HepG2 (cell line): Measurements from ENCODE around the gene SGPP2. TPM values are rescaled to one million over a fixed set of nuclear protein-coding genes. Genes with fewer than 3 reads are reported as not detected.
A peak's percentile ranks its signal among the peaks of the same experiment; 100 is the strongest.

Experiments
- ATAC-seq: fragments of 200-7000 bp; cut with Tn5 transposase; 3 replicates; pipeline ENCODE4 v1.9.1; 2020; ENCODE audit warnings: mild to moderate bottlenecking, moderate library complexity
- BruUV-seq: library from RNA; stranded (reverse); fragments of 400-500 nt; replicated peaks from 2 replicates; lab custom pipeline; 2021; lab: Mats Ljungman, UMichigan
- CTCF ChIA-PET: fragments of 300-600 bp; formaldehyde crosslinking; extraction: SDS; loops from one replicate; lab custom pipeline; 2021; ENCODE audit warnings: low total read pairs, inconsistent platforms, low intra/inter-chr PET ratio; lab: Yijun Ruan, JAX
- POLR2A ChIA-PET: fragments of 350-600 bp; sonication (Branson Sonifier 250); formaldehyde crosslinking; loops from one replicate; lab custom pipeline; 2020; ENCODE audit warnings: antibody characterized with exemption, inconsistent platforms; lab: Yijun Ruan, JAX
- DNase-seq: peaks from one replicate; pipeline ENCODE4 v3.0.0-alpha.2; 2015; ENCODE audit warnings: low spot score
- FAIRE-seq: peaks from 3 replicates; lab custom pipeline; 2011; peaks lifted over from hg19 to GRCh38; lab: Jason Lieb, UNC
- H2AFZ ChIP-seq: one replicate; pipeline ENCODE4 v1.6.1; 2011; ENCODE audit warnings: low read length, inconsistent platforms
- H3K27ac ChIP-seq: fragments of 300-600 bp; 3 replicates; pipeline ENCODE4 v1.8.0; 2011; ENCODE audit warnings: mixed run types, mild to moderate bottlenecking, mixed read lengths, low read length, inconsistent platforms; ENCODE audit not compliant: insufficient read depth; ENCODE audit errors: extremely low read length
- H3K27me3 ChIP-seq, 2 experiments: fragments of 200-600 bp in 1 of 2; 2 replicates in 1 of 2; 3 replicates in 1 of 2; pipeline versions ENCODE4 v1.6.0 to v1.8.0; 2011; ENCODE audit warnings: low read length in 2 of 2, mild to moderate bottlenecking in 2 of 2, moderate library complexity in 2 of 2, inconsistent platforms in 1 of 2; ENCODE audit not compliant: insufficient read depth in 2 of 2, control insufficient read depth in 1 of 2
- H3K36me3 ChIP-seq, 2 experiments: fragments of 200-600 bp in 1 of 2; replicated peaks in 1 of 2; 2 replicates in 1 of 2; 3 replicates in 1 of 2; pipeline versions ENCODE4 v1.5.1 to v1.8.0; 2011; ENCODE audit warnings: low read length in 2 of 2, inconsistent platforms in 1 of 2; ENCODE audit not compliant: insufficient read depth in 2 of 2, control insufficient read depth in 1 of 2
- H3K4me1 ChIP-seq: 2 replicates; pipeline ENCODE4 v1.5.1; 2012; ENCODE audit warnings: low read length, inconsistent platforms; ENCODE audit not compliant: insufficient read depth
- H3K4me2 ChIP-seq: 2 replicates; pipeline ENCODE4 v1.6.0; 2011; ENCODE audit warnings: low read depth, low read length, inconsistent platforms
- H3K4me3 ChIP-seq, 3 experiments: fragments of 200-600 bp in 1 of 3; sonication (generic), shearing (Covaris generic) in 1 of 3; replicated peaks in 1 of 3; 2 replicates each; pipeline ENCODE4 v1.5.1; 2011 to 2016; ENCODE audit warnings: low read length in 3 of 3, inconsistent platforms in 2 of 3, low read depth in 2 of 3, mild to moderate bottlenecking in 2 of 3, control low read depth in 1 of 3, mixed read lengths in 1 of 3; ENCODE audit not compliant: insufficient read depth in 1 of 3
- H3K79me2 ChIP-seq: one replicate; pipeline ENCODE4 v1.6.1; 2011; ENCODE audit warnings: low read length, inconsistent platforms; ENCODE audit not compliant: insufficient read depth
- H3K9ac ChIP-seq: 2 replicates; pipeline ENCODE4 v1.6.0; 2011; ENCODE audit warnings: mild to moderate bottlenecking, low read depth, low read length, inconsistent platforms; ENCODE audit not compliant: insufficient read depth
- H3K9me3 ChIP-seq: 2 replicates; pipeline ENCODE4 v1.5.1; 2012; ENCODE audit warnings: mild to moderate bottlenecking, low read length
- H4K20me1 ChIP-seq: 2 replicates; pipeline ENCODE4 v1.6.0; 2011; ENCODE audit warnings: inconsistent platforms, mild to moderate bottlenecking, low read length, moderate library complexity; ENCODE audit not compliant: insufficient read depth
- CEBPB ChIP-seq: IDR thresholded peaks from 2 replicates; pipeline ENCODE4 v1.6.1; 2011; ENCODE audit warnings: low read depth, low read length, improper control_type of control experiment, borderline replicate concordance
- EP300 ChIP-seq, 3 experiments: sonication (generic) in 1 of 3; formaldehyde crosslinking in 1 of 3; IDR thresholded peaks; 2 replicates each; pipeline versions ENCODE4 v1.5.1 to v1.6.1; 2011 to 2020; ENCODE audit warnings: low read depth in 2 of 3, low read length in 2 of 3, borderline replicate concordance in 1 of 3, improper control_type of control experiment in 1 of 3, mild to moderate bottlenecking in 1 of 3, missing genetic modification reagents in 1 of 3, moderate library complexity in 1 of 3
- GATAD2A ChIP-seq: IDR thresholded peaks from 2 replicates; pipeline ENCODE4 v1.6.1; 2016
- HNRNPK ChIP-seq: fragments of 200-400 bp; formaldehyde crosslinking; IDR thresholded peaks from 2 replicates; pipeline ENCODE4 v1.6.1; 2018; ENCODE audit warnings: low read length, low read depth, moderate library complexity, mild to moderate bottlenecking; ENCODE audit not compliant: poor library complexity, severe bottlenecking
- HNRNPLL ChIP-seq: fragments of 200-400 bp; formaldehyde crosslinking; IDR thresholded peaks from 2 replicates; pipeline ENCODE4 v1.6.1; 2017; ENCODE audit warnings: mild to moderate bottlenecking, low read depth, low read length; ENCODE audit not compliant: poor library complexity, severe bottlenecking
- HOMEZ ChIP-seq: IDR thresholded peaks from 2 replicates; pipeline ENCODE4 v1.6.1; 2016; ENCODE audit warnings: low read depth
- MAFK ChIP-seq, 2 experiments: IDR thresholded peaks in 1 of 2; conservative IDR thresholded peaks in 1 of 2; 2 replicates each; pipeline ENCODE4 v1.6.1; 2011; ENCODE audit warnings: improper control_type of control experiment in 2 of 2, low read length in 2 of 2
- MAZ ChIP-seq, 2 experiments: sonication (generic) in 1 of 2; formaldehyde crosslinking in 1 of 2; IDR thresholded peaks; 2 replicates each; pipeline versions ENCODE4 v1.5.0 to v1.6.1; 2012 to 2020; ENCODE audit warnings: low read depth in 2 of 2, mild to moderate bottlenecking in 2 of 2, borderline replicate concordance in 1 of 2, improper control_type of control experiment in 1 of 2, low read length in 1 of 2, missing genetic modification reagents in 1 of 2, moderate library complexity in 1 of 2
- MXI1 ChIP-seq: IDR thresholded peaks from 3 replicates; pipeline ENCODE4 v1.6.1; 2012; ENCODE audit warnings: low read depth, low read length, inconsistent platforms, borderline replicate concordance
- REPIN1 ChIP-seq: sonication (generic); formaldehyde crosslinking; IDR thresholded peaks from 2 replicates; pipeline ENCODE4 v1.8.0; 2022; ENCODE audit warnings: missing genetic modification reagents, low read depth, mild to moderate bottlenecking, borderline replicate concordance
- ZNF605 ChIP-seq: sonication (generic); formaldehyde crosslinking; IDR thresholded peaks from 2 replicates; pipeline ENCODE4 v1.8.0; 2022; ENCODE audit warnings: mild to moderate bottlenecking, missing genetic modification reagents
- WGBS: methylation state at CpG from one replicate; pipeline ENCODE4 v1.1.6; 2017; ENCODE audit warnings: low lambda C conversion rate; 5-methylcytosine and 5-hydroxymethylcytosine counted together
- in situ Hi-C: cut with HindIII; loops from 2 replicates; pipeline ENCODE4 v1.10.0; 2017; ENCODE audit warnings: low pct_unique_long_range_greater_than_20kb; ENCODE audit not compliant: extremely low pct_ligation_motif_present
- intact Hi-C: fragments of 100-400 bp; cut with micrococcal nuclease; formaldehyde crosslinking; loops from one replicate; pipeline ENCODE4 v1.10.0; 2022; ENCODE audit not compliant: unreplicated experiment
- polyA plus RNA-seq, 8 experiments: library from polyadenylated mRNA; depleted of rRNA in 3 of 8; stranded (reverse) in 7 of 8; unstranded in 1 of 8; fragments of >200 nt; fragmentation: Illumina TruSeq in 4 of 8; extraction: Trizol in 4 of 8; gene quantifications; 2 replicates each; pipeline versions ENCODE4 v1.2.1 to v1.2.3, GENCODE V29; 2011 to 2016; ENCODE audit warnings: low read depth in 4 of 8, missing spikeins in 1 of 8, mixed read lengths in 1 of 8; ENCODE audit not compliant: insufficient read depth in 1 of 8
- total RNA-seq, 5 experiments: library from RNA; depleted of rRNA; stranded (reverse); fragments of >200 nt; fragmentation: Illumina TruSeq; extraction: Trizol; gene quantifications; 2 replicates each; pipeline ENCODE4 v1.2.3, GENCODE V29; 2016; ENCODE audit warnings: low read depth in 1 of 5

The SGPP2 gene
- total and polyA plus RNA-seq, 2 of the 13 experiments (the other 11 are each of a cell fraction or from before 2014, with no cell fraction given) = not detected

GRCh38 chr2:222592176-222592575 is 167.8 kb downstream of the SGPP2 start:
- Histone ChIP-seq H3K27ac (no peak overlapping the region), H3K4me2 (no peak overlapping the region), H3K4me3 (no peak overlapping the region), H3K79me2 (no peaks in the 10 kb centered on the region), H3K27me3 (no peaks in the 10 kb centered on the region), H3K9ac (no peak overlapping the region), H4K20me1 (no peaks in the 10 kb centered on the region), H3K4me1 (peaks cover 13% of the 10 kb centered on the region), H2AFZ (no peak overlapping the region), H3K36me3 (peaks cover 6 to 36% of the 10 kb centered on the region in 2 experiments; a peak in 3 of 5 replicates), H3K9me3 (no peaks in the 10 kb centered on the region)
- BruUV-seq = no TSS peak
- ChIA-PET CTCF (no interaction called here), POLR2A (no interaction called here)
- in situ Hi-C loops = no loop called here
- intact Hi-C loops = no loop called here
- FAIRE-seq (no peak), ATAC-seq (no peak), DNase-seq (no peak)
- TF ChIP-seq MAFK (conservative IDR thresholded peaks at IDR 0.05 in 1 of 2, IDR thresholded peaks at IDR 0.05 in 1 of 2; ENCODE audit: low read length in 2 of 2) (0 out of 4 replicates have a peak, but pooled peaks of 1 of the 2 experiments have one; percentile 3), REPIN1 (CRISPR knock-in tag) (no peak)
- WGBS = 64% methylated on average over 2 of the region's 2 CpGs

- no TSS peak for BruUV-seq
- intact Hi-C loops (no loop called here), in situ Hi-C loops (no loop called here)
- POLR2A ChIA-PET = interaction anchor here (1.5 kb wide), 1 partner anchor 20 kb away, joined by 4 read pairs; no protein-coding TSS in a partner anchor
- Histone ChIP-seq H3K79me2 (no peaks in the 10 kb centered on the region), H3K36me3 (peaks cover 13 to 59% of the 10 kb centered on the region in 2 experiments; a peak in 4 of 5 replicates), H3K4me1 (peaks cover 13% of the 10 kb centered on the region), H3K27me3 (no peaks in the 10 kb centered on the region), H3K9ac (no peak overlapping the region), H2AFZ (no peak overlapping the region), H3K27ac (peak overlapping the region; percentile 20), H3K9me3 (no peaks in the 10 kb centered on the region), H4K20me1 (no peaks in the 10 kb centered on the region), H3K4me2 (no peak overlapping the region), H3K4me3 (no peak overlapping the region)
- ATAC-seq = peak; percentile 99
- WGBS = 65% methylated on average over 1 of the region's 1 CpG
- peak; percentile 73 for FAIRE-seq
- CTCF ChIA-PET = no interaction called here
- peak; percentile 80 for DNase-seq
- TF ChIP-seq MXI1 (no peak), MAZ (IDR thresholded peaks at IDR 0.05; ENCODE audit: borderline replicate concordance, low read depth, low read length) (no peak), MAZ (CRISPR knock-in tag; IDR thresholded peaks at IDR 0.05; ENCODE audit: low read depth) (no peak), HOMEZ (CRISPR knock-in tag) (peak; percentile 92), ZNF605 (CRISPR knock-in tag) (no peak), HNRNPLL (no peak), EP300 (IDR thresholded peaks at IDR 0.05; ENCODE audit: low read depth in 2 of 2, low read length in 2 of 2) (peak in 1 of 2 experiments; percentile 19; a peak in 1 of 4 replicates), EP300 (CRISPR knock-in tag; IDR thresholded peaks at IDR 0.05; ENCODE audit: borderline replicate concordance) (no peak), CEBPB (peak; percentile 90), GATAD2A (CRISPR knock-in tag) (0 out of 2 replicates have a peak, but pooled peaks have one; percentile 21), HNRNPK (no peak)
These were observed 170.3 kb downstream of the SGPP2 start for GRCh38 chr2:222594679-222595078.
